Heart left ventricle (tissue), 13 donors: ENCODE results near the gene NLRC5.

Experiments
- CTCF ChIP-seq, 12 donors: fragments of 200-600 bp; sonication (generic) in 4 of 12; IDR thresholded peaks; one replicate each; pipeline versions ENCODE4 v1.5.0 to v1.8.0; 2018 to 2022; ENCODE audit warnings: antibody characterized with exemption in 12 of 12, mild to moderate bottlenecking in 5 of 12
- POLR2A ChIP-seq, 2 donors: fragments of 450-650 bp; IDR thresholded peaks; one replicate each; pipeline ENCODE4 v1.6.1; 2017; ENCODE audit warnings: antibody characterized with exemption in 2 of 2, mild to moderate bottlenecking in 2 of 2, moderate library complexity in 2 of 2
- donor health status: ischemic (EF 13 %, LVEDD 7.1; RV severe dilation, severe dysfunction).
- donor health status: DM: no; HTN: yes; CAD: no.
- donor health status: DM: no; HTN: no; CAD: no.
- donor health status: ischemic (EF 25% LVEDD 6.9; RV normal size, moderate dysfunction).
- donor health status: ischemic (EF 25% LVEDD 5.7; RV mildly dilated, moderate dysfunction).
- donor health status: ischemic (EF 35%, LVEDD 5.7; RV mildly dilated, moderate dysfunction).
- donor health status: nonischemic (EF 11% LVEDD 7.7; RV severe dilation, severe dysfunction).
- donor health status: DM: yes; HTN: yes; CAD: no.
- donor health status: PGD.
- donor health status: ischemic (EF 29% LVEDD 5.4; RV normal size, mild dysfunction).
- donor health status: nonischemic (EF 23%, LVEDD 6.1; RV moderate dilation, normal function).

- TF ChIP-seq CTCF (IDR thresholded peaks at IDR 0.05): no peak
- no peak for TF ChIP-seq POLR2A (IDR thresholded peaks at IDR 0.05)
Measured at GRCh38 chr16:57127037-57127763, 137.8 kb downstream of the NLRC5 start.
